MCF 10A (cell line): ENCODE results near the gene AP2A1. TPM values are rescaled to one million over a fixed set of nuclear protein-coding genes. Genes with fewer than 3 reads are reported as not detected.
A peak's percentile ranks its signal among the peaks of the same experiment; 100 is the strongest.

ENCODE experiments used
- BruUV-seq: library from RNA; stranded (reverse); fragments of 400-500 nt; replicated peaks from 2 replicates; lab custom pipeline; 2021; lab: Mats Ljungman, UMichigan
- CTCF ChIA-PET: fragments of 300-600 bp; sonication (Branson Sonifier 250); formaldehyde crosslinking; extraction: SDS; loops from one replicate; lab custom pipeline; 2021; ENCODE audit warnings: antibody characterized with exemption, inconsistent platforms; lab: Yijun Ruan, JAX
- POLR2A ChIA-PET: fragments of 300-600, 350-650 bp; sonication (Branson Sonifier 250); formaldehyde crosslinking; extraction: SDS; loops from one replicate; lab custom pipeline; 2020; ENCODE audit warnings: antibody characterized with exemption, inconsistent platforms; lab: Yijun Ruan, JAX
- DNase-seq: peaks from one replicate; pipeline ENCODE4 v3.0.0-alpha.2; 2018; ENCODE audit not compliant: unreplicated experiment
- H3K27ac Mint-ChIP-seq: one replicate; pipeline ENCODE4 v1.8.0; 2022; ENCODE audit warnings: mild to moderate bottlenecking, low read depth, mixed read lengths; ENCODE audit not compliant: unreplicated experiment
- H3K27me3 Mint-ChIP-seq: one replicate; pipeline ENCODE4 v1.8.0; 2022; ENCODE audit warnings: mixed read lengths; ENCODE audit not compliant: insufficient read depth, unreplicated experiment
- H3K36me3 Mint-ChIP-seq: one replicate; pipeline ENCODE4 v1.8.0; 2022; ENCODE audit warnings: mild to moderate bottlenecking, moderate library complexity, mixed read lengths; ENCODE audit not compliant: insufficient read depth, unreplicated experiment
- H3K4me1 Mint-ChIP-seq: one replicate; pipeline ENCODE4 v1.8.0; 2022; ENCODE audit warnings: mixed read lengths; ENCODE audit not compliant: insufficient read depth, unreplicated experiment
- H3K4me3 Mint-ChIP-seq: one replicate; pipeline ENCODE4 v1.8.0; 2022; ENCODE audit warnings: mild to moderate bottlenecking, moderate library complexity, mixed read lengths; ENCODE audit not compliant: unreplicated experiment
- H3K9me3 Mint-ChIP-seq: one replicate; pipeline ENCODE4 v1.8.0; 2022; ENCODE audit warnings: mixed read lengths; ENCODE audit not compliant: unreplicated experiment
- intact Hi-C: fragments of 100-400 bp; cut with micrococcal nuclease; formaldehyde crosslinking; loops from 2 replicates; pipeline ENCODE4 v1.14.1; 2022
- total RNA-seq: library from RNA; stranded (reverse); gene quantifications from 2 replicates; pipeline ENCODE4 v1.2.3, GENCODE V29; 2022
- TF ChIP-seq, protein P1 (sequence below): fragments of 200-600 bp; IDR thresholded peaks from one replicate; pipeline ENCODE4 v1.8.0; 2022; ENCODE audit warnings: antibody characterized with exemption, mild to moderate bottlenecking; ENCODE audit not compliant: unreplicated experiment

The AP2A1 gene
- total RNA-seq, 1 experiment from 2014 or later: 70.5 TPM

DNA sequence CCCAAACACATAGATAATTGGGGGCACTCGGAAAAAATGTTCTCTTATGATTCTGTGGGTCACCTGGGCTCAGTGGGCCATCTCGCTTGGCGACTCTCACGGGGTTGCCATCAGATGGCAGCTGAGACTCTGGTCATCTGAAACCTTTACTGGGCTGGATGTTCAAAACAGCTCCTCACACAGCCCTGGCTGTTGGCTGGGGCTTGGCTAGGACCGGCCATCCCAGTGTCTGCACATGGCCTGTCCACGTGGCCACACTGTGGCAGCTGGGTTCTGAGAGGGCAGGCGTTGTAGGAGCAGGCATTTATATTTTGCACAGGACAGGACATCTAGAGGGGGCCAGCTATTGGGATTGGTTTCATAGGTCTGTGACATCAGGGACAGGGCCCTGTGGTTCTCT is 66.8 kb downstream of the AP2A1 start:
- Mint-ChIP-seq H3K4me3 (no peak overlapping the region), H3K27me3 (no peaks in the 10 kb centered on the region), H3K9me3 (no peaks in the 10 kb centered on the region), H3K4me1 (no peaks in the 10 kb centered on the region), H3K27ac (no peak overlapping the region), H3K36me3 (peaks cover 63% of the 10 kb centered on the region)
- intact Hi-C loops: no loop called here
- no TSS peak for BruUV-seq
- TF ChIP-seq, protein P1, sequence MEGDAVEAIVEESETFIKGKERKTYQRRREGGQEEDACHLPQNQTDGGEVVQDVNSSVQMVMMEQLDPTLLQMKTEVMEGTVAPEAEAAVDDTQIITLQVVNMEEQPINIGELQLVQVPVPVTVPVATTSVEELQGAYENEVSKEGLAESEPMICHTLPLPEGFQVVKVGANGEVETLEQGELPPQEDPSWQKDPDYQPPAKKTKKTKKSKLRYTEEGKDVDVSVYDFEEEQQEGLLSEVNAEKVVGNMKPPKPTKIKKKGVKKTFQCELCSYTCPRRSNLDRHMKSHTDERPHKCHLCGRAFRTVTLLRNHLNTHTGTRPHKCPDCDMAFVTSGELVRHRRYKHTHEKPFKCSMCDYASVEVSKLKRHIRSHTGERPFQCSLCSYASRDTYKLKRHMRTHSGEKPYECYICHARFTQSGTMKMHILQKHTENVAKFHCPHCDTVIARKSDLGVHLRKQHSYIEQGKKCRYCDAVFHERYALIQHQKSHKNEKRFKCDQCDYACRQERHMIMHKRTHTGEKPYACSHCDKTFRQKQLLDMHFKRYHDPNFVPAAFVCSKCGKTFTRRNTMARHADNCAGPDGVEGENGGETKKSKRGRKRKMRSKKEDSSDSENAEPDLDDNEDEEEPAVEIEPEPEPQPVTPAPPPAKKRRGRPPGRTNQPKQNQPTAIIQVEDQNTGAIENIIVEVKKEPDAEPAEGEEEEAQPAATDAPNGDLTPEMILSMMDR: no peak
- ChIA-PET POLR2A (interaction anchor here (1.0 kb wide), 1 partner anchor 17 kb away, joined by 3 read pairs; no protein-coding TSS in a partner anchor), CTCF (interaction anchor here (1.2 kb wide), 1 partner anchor 9 kb away, joined by 3 read pairs; no protein-coding TSS in a partner anchor)
- DNase-seq: no peak

DNA sequence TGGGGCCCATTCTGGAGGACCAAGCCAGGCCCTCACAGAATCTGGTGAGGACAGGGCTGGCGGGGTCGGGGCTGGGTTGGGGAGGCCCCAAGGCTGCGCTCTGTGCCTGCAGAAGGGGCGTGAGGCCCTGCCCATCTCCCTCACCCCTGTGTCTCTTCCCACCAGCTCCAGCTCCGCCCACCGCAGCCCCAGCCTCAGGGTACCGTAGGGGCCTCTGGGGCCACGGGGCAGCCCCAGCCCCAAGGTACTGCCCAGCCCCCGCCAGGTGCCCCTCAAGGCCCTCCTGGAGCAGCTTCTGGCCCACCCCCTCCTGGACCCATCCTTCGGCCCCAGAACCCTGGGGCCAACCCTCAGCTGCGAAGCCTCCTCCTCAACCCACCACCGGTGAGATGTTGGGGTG is 68.8 kb downstream of the AP2A1 start:
- peaks cover 2% of the 10 kb centered on the region for H3K4me1 Mint-ChIP-seq
- ChIA-PET POLR2A (no interaction called here), CTCF (no interaction called here)
- no peaks in the 10 kb centered on the region for H3K27me3 Mint-ChIP-seq
- TF ChIP-seq, protein P1: no peak
- H3K27ac Mint-ChIP-seq: no peak overlapping the region
- BruUV-seq: no TSS peak
- H3K4me3 Mint-ChIP-seq: no peak overlapping the region
- intact Hi-C loops: no loop called here
- H3K9me3 Mint-ChIP-seq: no peaks in the 10 kb centered on the region
- peaks cover 75% of the 10 kb centered on the region for H3K36me3 Mint-ChIP-seq
- DNase-seq: no peak

DNA sequence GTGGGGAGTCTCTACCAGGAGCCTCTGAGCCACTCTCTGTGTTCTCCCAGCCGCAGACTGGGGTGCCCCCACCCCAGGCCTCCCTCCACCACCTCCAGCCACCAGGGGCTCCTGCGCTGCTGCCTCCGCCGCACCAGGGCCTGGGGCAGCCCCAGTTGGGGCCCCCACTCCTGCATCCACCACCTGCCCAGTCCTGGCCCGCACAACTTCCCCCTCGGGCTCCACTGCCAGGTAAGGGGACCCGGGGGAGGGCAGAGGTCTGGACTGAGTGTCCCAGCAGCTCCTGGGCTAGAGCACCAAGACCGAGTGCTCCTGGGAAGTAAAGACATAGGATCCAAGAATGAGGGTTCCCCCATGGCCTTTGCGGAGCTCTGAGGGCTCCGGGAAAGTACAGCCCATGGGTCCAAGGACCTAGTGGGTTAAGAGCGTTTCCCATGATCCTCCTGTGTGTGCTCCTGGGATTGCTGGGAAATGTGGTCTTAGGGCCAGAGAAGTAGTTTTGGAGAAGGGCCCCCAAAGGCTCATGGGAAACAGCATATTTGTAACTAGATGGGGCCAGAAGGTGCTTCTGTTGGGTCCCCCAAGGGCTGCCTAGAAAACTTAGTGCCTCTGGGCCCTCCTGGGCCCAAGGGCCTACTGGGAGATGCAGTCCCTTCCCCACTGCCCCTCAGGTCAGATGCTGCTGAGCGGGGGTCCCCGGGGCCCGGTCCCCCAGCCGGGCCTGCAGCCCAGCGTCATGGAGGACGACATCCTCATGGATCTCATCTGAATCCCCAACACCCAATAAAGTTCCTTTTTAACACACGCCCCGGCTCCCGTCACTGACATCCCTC is 69.6 kb downstream of the AP2A1 start:
- intact Hi-C loops: no loop called here
- Mint-ChIP-seq H3K4me3 (no peak overlapping the region), H3K4me1 (peaks cover 4% of the 10 kb centered on the region), H3K9me3 (no peaks in the 10 kb centered on the region), H3K27ac (no peak overlapping the region), H3K36me3 (peaks cover 75% of the 10 kb centered on the region), H3K27me3 (no peaks in the 10 kb centered on the region)
- POLR2A ChIA-PET: interaction anchor here (1.1 to 1.8 kb wide), 2 partner anchors 10 to 23 kb away, joined by 4 to 5 read pairs; partner anchors contain the start of gene FUZ
- TF ChIP-seq, protein P1: no peak
- DNase-seq: no peak
- CTCF ChIA-PET: no interaction called here
- BruUV-seq: no TSS peak

DNA sequence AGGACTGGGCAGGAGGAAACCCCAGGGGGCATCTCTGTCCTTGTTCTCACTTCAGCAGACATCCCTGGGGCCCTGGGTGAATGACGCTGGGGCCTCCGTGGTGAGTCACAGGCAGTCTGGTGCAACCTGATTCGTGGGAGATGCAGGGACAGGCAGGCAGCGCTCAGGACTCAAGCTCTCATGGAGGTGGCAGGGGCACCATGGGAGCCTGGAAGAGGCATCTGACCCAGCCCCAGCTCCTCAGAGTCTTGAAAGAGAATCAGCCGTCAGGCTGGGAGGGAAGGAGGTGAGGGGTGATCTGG is 70.2 kb downstream of the AP2A1 start:
- Mint-ChIP-seq H3K27ac (no peak overlapping the region), H3K36me3 (peaks cover 75% of the 10 kb centered on the region), H3K9me3 (no peaks in the 10 kb centered on the region), H3K4me3 (no peak overlapping the region), H3K4me1 (peaks cover 4% of the 10 kb centered on the region), H3K27me3 (no peaks in the 10 kb centered on the region)
- peak; percentile 68 for DNase-seq
- BruUV-seq: no TSS peak
- TF ChIP-seq, protein P1: no peak
- ChIA-PET POLR2A (interaction anchor here (0.9 to 1.8 kb wide), 3 partner anchors 11 to 23 kb away, joined by 4 to 5 read pairs (median 5); partner anchors contain the start of gene FUZ), CTCF (no interaction called here)
- intact Hi-C loops: no loop called here
